ENCODE measurements around the gene NHSL2. TPM values are rescaled to one million over a fixed set of nuclear protein-coding genes. Genes with fewer than 3 reads are reported as not detected.

The NHSL2 gene
- total RNA-seq, 4 donors from 2014 or later = 5.5 to 11.7 (median 7.2) TPM

DNA sequence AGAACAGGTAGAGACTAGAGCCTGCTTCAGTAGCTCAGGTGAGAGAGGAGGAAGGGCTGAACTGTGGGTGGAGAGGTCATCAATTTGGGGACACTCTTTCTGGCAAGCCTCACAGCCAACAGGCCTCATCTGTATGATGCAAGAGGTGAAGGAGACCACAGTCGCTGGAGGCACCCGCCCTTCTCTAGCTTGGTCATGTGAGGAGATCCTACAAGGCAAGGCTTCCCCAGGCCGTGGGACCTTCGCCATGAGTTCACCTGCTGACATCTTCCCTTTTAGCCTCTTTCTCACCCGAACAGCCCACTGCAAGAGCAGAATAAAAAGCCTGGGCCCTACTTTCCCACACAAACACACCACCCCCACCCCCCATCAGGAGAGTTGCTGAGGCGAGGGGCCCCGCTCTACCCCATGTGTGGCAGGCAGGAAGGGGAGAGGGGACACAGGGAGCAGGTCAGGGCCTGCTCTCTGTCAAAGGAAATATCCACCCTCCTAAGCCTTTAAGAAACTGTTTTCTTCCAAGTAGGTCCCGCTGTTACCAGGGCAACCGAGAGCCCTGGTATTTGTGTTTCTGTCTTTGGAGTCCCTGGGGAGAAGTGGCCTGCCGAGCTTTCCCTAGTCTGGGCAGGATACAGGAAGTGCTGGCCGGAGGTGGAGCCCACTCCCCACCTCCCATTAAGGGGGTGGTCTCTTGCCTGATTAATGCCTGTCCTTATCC lies 213.0 kb downstream of the NHSL2 start:
- peak; percentile 78 to 81 for DNase-seq
- Histone ChIP-seq H3K4me1 (peaks cover 20 to 60% of the 10 kb centered on the region in 2 donors), H3K27me3 (no peaks in the 10 kb centered on the region), H3K4me3 (replicated peaks in 1 of 3) (no peak overlapping the region), H3K27ac (peak overlapping the region; percentile 59 to 72 (median 72)), H3K9me3 (no peaks in the 10 kb centered on the region), H3K36me3 (no peaks in the 10 kb centered on the region)
- intact Hi-C loops (cut with DNase I) = no loop called here
- 0 to 69% methylated on average over 2 to 5 of the region's 11 CpGs for WGBS, 2 donors
- no peak for TF ChIP-seq POLR2A (IDR thresholded peaks at IDR 0.05)
- TF ChIP-seq, protein P1, sequence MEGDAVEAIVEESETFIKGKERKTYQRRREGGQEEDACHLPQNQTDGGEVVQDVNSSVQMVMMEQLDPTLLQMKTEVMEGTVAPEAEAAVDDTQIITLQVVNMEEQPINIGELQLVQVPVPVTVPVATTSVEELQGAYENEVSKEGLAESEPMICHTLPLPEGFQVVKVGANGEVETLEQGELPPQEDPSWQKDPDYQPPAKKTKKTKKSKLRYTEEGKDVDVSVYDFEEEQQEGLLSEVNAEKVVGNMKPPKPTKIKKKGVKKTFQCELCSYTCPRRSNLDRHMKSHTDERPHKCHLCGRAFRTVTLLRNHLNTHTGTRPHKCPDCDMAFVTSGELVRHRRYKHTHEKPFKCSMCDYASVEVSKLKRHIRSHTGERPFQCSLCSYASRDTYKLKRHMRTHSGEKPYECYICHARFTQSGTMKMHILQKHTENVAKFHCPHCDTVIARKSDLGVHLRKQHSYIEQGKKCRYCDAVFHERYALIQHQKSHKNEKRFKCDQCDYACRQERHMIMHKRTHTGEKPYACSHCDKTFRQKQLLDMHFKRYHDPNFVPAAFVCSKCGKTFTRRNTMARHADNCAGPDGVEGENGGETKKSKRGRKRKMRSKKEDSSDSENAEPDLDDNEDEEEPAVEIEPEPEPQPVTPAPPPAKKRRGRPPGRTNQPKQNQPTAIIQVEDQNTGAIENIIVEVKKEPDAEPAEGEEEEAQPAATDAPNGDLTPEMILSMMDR (IDR thresholded peaks at IDR 0.05) = no peak

DNA sequence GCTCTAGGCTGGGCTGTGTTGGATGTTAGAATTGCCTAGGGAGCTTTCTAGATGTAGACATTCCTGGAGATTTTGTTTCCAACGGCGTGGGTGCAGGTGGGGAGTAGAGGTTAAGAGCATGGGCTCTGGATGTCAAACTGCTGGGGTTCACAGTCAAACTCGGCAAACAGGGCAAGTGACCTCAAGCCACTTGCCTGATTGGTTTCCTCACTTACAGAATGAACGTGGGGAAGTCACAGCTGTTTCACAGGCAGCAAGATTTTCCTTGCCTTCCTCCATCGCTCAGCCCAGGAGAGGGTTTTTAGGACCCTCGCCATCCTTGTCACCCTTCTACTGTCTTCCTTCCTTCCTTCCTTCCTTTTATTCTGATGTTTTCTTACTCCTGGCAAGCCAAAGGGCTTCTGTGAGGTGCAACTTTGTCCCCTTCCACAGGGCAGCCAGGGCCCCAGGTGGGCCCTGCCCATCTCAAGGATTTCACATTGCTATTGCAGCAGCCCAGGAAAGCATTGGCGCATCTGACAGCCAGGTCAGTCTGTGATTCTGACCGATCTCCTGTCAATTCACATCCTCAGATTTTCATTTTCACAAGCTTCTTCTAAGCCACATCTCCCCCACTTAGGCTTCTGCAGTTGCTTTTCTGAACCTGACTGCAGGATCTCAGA lies 214.0 kb downstream of the NHSL2 start:
- intact Hi-C loops (cut with DNase I) = no loop called here
- no peaks in the 10 kb centered on the region for H3K27me3 ChIP-seq
- DNase-seq = no peak
- no peaks in the 10 kb centered on the region for H3K9me3 ChIP-seq
- H3K4me1 ChIP-seq = peaks cover 20 to 60% of the 10 kb centered on the region in 2 donors
- H3K4me3 ChIP-seq (replicated peaks in 1 of 3) = no peak overlapping the region
- 70 to 78% methylated on average over 8 of the region's 8 CpGs for WGBS, 2 donors
- peak overlapping the region; percentile 51 to 72 (median 72) for H3K27ac ChIP-seq
- H3K36me3 ChIP-seq = no peaks in the 10 kb centered on the region
- TF ChIP-seq, protein P1 (IDR thresholded peaks at IDR 0.05) = no peak
- no peak for TF ChIP-seq POLR2A (IDR thresholded peaks at IDR 0.05)

DNA sequence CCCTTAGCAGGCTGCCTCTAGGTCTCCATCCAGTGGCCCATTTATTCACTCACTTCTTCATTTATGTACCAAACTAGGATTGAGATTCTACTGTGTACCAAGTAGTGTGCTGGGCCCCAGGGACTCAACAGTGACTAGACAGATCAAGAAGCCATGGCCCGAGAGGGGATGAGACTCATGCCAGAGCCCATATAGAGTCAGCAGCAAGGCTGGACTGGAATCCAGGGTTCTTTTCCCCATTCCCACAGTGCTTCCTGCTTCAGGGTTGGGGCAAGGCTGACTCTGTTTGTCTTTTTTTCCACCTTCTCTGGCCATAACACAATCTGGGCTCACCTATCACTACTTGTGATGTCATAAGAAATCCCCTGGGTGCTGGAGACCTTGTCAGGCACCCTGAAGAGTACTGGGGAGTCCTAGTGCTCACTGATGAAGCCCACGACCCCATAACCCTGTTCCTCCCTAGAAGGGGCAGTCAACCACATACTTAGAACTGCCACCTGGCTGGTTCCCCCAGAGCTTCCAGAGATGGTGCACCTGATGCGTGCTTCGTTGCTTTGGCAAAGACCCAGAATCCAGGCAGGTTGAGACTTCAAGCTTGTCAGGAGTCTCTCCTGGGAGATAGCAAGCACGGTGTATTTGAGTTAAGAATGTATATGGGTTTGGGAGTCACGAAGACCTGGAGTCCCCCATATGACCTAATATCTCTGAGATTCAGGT lies 214.8 kb downstream of the NHSL2 start:
- Histone ChIP-seq H3K9me3 (no peaks in the 10 kb centered on the region), H3K4me1 (peaks cover 20 to 60% of the 10 kb centered on the region in 2 donors), H3K4me3 (replicated peaks in 1 of 3) (no peak overlapping the region), H3K27ac (peak overlapping the region; percentile 51 to 66 (median 65)), H3K36me3 (no peaks in the 10 kb centered on the region), H3K27me3 (no peaks in the 10 kb centered on the region)
- no peak for TF ChIP-seq POLR2A (IDR thresholded peaks at IDR 0.05)
- TF ChIP-seq, protein P1 (IDR thresholded peaks at IDR 0.05) = no peak
- intact Hi-C loops (cut with DNase I) = no loop called here
- DNase-seq = peak; percentile 57 to 59
- 30 to 47% methylated on average over 2 to 5 of the region's 6 CpGs for WGBS, 2 donors

DNA sequence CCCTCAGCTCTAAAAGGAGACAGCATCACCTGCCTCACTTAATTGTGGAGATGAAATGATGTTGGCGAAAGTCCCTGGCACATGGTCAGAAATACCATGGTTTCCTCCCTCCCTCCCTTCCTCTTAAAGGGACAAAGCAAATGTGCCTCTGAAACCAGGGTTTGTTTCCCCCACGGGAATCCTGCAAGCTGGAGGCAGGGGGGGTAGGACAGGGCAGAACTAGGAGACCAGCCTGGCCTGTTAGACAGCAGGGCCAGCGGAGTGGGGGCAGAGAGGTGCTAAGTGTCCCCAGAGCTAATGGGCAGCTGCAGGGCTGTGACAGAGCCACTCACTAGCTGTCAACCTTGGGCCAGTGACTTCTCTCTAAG lies 215.4 kb downstream of the NHSL2 start:
- TF ChIP-seq, protein P1 (IDR thresholded peaks at IDR 0.05) = no peak
- TF ChIP-seq POLR2A (IDR thresholded peaks at IDR 0.05) = no peak
- H3K27me3 ChIP-seq = no peaks in the 10 kb centered on the region

More for the DNA sequence above, 215.4 kb downstream of the NHSL2 start:
- no peak overlapping the region for H3K4me3 ChIP-seq (replicated peaks in 1 of 3)
- intact Hi-C loops (cut with DNase I) = no loop called here
- peak; percentile 59 to 60 for DNase-seq
- H3K27ac ChIP-seq = peak overlapping the region; percentile 65 to 66 (median 65)
- H3K9me3 ChIP-seq = no peaks in the 10 kb centered on the region
- H3K36me3 ChIP-seq = no peaks in the 10 kb centered on the region
- whole genome bisulfite sequencing, 2 donors = 24 to 27% methylated on average over 3 of the region's 3 CpGs
- H3K4me1 ChIP-seq = peaks cover 17 to 59% of the 10 kb centered on the region in 2 donors

Data from thyroid gland (tissue), 4 donors.